ENCODE measurements around the gene DIRAS3.
"Not testable (repeated sequence)": the region's sequence is repeated elsewhere in the genome, so short reads cannot be mapped to it uniquely, and the experiment has no call there.

The DIRAS3 gene

DNA sequence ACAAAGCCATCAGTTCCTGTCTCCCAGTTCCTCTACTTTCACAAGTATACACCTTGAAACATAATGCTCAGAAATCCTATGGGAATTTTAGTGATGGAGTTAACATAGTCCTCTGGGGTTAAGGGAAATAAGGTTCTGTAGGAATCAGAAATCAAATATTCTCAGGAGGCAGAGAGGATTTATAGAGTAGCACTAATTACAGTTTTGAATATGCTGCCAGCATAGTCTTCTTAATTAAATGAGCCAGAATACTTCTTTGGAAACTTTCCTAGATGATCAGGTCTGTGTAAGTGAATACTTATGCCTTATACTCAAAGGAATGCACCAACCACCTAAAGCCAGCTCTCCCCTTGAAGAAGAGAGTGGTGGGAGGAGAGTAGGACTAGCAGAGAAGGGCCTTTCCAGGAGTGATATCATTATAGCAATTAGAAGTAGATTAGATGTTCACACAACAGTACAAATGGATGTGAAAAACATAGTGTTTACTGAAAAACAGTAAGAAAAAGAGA is 31.4 kb upstream of the DIRAS3 start:
- Mint-ChIP-seq H3K27ac (no peak overlapping the region), H3K4me3 (no peak overlapping the region), H3K9me3 (peaks cover 2% of the 10 kb centered on the region), H3K4me1 (no peaks in the 10 kb centered on the region), H3K27me3 (ENCODE audit: low read depth) (no peaks in the 10 kb centered on the region), H3K36me3 (ENCODE audit: low read depth) (no peaks in the 10 kb centered on the region)
- TF ChIP-seq, protein P1, sequence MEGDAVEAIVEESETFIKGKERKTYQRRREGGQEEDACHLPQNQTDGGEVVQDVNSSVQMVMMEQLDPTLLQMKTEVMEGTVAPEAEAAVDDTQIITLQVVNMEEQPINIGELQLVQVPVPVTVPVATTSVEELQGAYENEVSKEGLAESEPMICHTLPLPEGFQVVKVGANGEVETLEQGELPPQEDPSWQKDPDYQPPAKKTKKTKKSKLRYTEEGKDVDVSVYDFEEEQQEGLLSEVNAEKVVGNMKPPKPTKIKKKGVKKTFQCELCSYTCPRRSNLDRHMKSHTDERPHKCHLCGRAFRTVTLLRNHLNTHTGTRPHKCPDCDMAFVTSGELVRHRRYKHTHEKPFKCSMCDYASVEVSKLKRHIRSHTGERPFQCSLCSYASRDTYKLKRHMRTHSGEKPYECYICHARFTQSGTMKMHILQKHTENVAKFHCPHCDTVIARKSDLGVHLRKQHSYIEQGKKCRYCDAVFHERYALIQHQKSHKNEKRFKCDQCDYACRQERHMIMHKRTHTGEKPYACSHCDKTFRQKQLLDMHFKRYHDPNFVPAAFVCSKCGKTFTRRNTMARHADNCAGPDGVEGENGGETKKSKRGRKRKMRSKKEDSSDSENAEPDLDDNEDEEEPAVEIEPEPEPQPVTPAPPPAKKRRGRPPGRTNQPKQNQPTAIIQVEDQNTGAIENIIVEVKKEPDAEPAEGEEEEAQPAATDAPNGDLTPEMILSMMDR (IDR thresholded peaks at IDR 0.05; ENCODE audit: unreplicated experiment in 3 of 3): no peak

DNA sequence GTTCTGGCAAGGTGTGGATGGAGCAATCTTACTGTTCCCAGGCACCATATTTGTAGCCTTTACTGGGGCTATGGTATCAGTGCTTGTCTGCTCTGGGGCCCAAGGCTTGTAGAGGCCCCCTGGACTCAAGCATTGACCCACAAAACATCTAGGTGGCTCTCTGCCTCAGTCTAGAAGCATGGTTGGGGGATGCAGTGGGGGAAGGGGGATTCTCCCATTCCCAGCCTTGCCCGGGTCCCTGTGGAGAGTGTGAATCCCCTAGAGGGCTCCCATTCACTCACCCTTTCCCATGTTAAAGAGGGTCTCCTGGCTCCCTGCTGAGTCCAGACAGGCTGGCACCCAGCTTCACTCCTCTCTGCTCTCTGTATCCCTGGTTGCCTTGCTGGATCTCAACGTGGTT is 28.2 kb upstream of the DIRAS3 start:
- Mint-ChIP-seq H3K27me3 (ENCODE audit: low read depth) (no peaks in the 10 kb centered on the region), H3K4me3 (no peak overlapping the region), H3K4me1 (no peaks in the 10 kb centered on the region), H3K36me3 (ENCODE audit: low read depth) (no peaks in the 10 kb centered on the region), H3K9me3 (peaks cover 10% of the 10 kb centered on the region), H3K27ac (no peak overlapping the region)
- TF ChIP-seq, protein P1 (IDR thresholded peaks at IDR 0.05; ENCODE audit: unreplicated experiment in 3 of 3): no peak

DNA sequence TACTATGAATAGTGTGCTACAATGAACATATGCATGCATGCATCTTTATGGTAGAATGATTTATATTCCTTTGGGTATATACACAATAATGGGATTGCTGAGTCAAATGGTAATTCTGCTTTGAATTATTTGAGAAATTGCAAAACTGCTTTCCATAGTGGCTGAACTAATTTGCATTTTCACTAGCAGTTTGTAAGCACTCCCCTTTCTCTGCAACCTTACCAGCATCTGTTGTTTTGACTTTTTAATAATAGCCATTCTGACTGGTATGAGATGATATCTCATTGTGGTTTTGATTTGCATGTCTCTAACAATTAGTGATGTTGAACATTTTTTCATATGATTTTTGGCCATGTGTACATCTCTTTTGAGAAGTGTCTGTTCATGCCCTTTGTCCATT is 24.0 kb upstream of the DIRAS3 start:
- TF ChIP-seq, protein P1 (IDR thresholded peaks at IDR 0.05; ENCODE audit: unreplicated experiment in 3 of 3): no peak
- H3K36me3 Mint-ChIP-seq (ENCODE audit: low read depth): no peaks in the 10 kb centered on the region

DNA sequence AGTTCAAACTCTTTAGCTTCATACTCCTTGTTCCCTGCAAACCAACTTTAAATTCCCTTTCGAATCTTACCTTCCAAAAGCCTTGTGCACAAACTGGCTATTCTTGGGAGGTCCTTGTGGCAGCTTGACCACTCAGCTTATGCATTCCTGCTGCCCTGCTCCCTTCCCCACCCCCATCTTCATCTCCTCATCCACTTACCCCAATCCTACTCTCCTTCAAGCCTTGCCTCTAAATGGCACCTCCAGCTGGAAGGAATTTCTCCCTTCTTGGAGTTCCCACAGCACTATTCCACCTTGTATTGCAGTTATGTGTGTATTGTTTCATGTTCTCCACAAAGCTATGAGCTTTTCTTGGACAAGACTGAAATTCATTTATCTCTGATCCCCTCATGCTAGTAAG is 15.3 kb upstream of the DIRAS3 start:
- TF ChIP-seq, protein P1 (IDR thresholded peaks at IDR 0.05; ENCODE audit: unreplicated experiment in 3 of 3): no peak

More for the DNA sequence above, 24.0 kb upstream of the DIRAS3 start:
- H3K27ac Mint-ChIP-seq: no peak overlapping the region
- no peaks in the 10 kb centered on the region for H3K4me1 Mint-ChIP-seq
- H3K27me3 Mint-ChIP-seq (ENCODE audit: low read depth): no peaks in the 10 kb centered on the region
- no peak overlapping the region for H3K4me3 Mint-ChIP-seq
- H3K9me3 Mint-ChIP-seq: peaks cover 15% of the 10 kb centered on the region

DNA sequence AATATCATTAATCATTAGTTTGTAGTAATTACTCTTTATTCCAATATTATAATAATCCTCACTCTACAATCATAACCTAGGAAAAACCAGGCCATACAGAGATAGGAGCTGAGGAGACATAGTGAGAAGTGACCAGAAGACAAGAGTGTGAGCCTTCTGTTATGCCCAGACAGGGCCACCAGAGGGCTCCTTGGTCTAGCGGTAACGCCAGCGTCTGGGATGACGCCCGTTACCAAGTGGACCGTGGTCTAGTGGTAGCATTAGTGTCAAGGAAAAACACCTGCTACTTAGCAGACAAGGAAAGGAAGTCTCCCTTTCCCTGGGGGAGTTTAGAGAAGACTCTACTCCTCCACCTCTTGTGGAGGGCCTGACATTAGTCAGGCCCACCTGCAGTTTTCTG is 7.6 kb upstream of the DIRAS3 start:
- not testable (repeated sequence) for H3K4me1 Mint-ChIP-seq; H3K27ac Mint-ChIP-seq; H3K4me3 Mint-ChIP-seq; H3K27me3 Mint-ChIP-seq (ENCODE audit: low read depth); H3K36me3 Mint-ChIP-seq (ENCODE audit: low read depth)
- H3K9me3 Mint-ChIP-seq: peaks cover 25% of the 10 kb centered on the region

More for the DNA sequence above, 15.3 kb upstream of the DIRAS3 start:
- Mint-ChIP-seq H3K36me3 (ENCODE audit: low read depth) (no peaks in the 10 kb centered on the region), H3K4me3 (no peak overlapping the region), H3K27ac (no peak overlapping the region), H3K27me3 (ENCODE audit: low read depth) (no peaks in the 10 kb centered on the region), H3K9me3 (peaks cover 24% of the 10 kb centered on the region), H3K4me1 (no peaks in the 10 kb centered on the region)

DNA sequence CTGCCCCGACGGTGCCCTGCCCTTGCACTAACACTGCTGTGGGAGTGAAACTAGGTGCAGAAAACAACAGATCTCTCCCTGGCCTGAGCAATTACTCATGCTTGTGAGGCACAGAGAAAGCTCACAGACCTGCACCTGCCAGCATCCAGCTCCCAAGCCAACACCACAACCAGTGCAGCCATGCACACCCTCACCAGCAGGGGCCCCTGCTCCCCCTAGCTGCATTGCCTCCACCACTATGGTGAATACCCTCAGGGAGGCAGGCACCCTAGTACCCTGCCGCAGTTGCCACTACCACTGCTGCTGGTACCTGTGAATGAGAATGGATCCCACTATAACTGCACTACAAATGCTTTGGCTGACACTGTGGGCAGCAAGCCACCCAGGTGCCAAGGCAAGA is 7.1 kb upstream of the DIRAS3 start:
- TF ChIP-seq, protein P1 (IDR thresholded peaks at IDR 0.05; ENCODE audit: unreplicated experiment in 3 of 3): no peak
- H3K4me1 Mint-ChIP-seq: no peaks in the 10 kb centered on the region
- H3K9me3 Mint-ChIP-seq: peaks cover 21% of the 10 kb centered on the region
- no peaks in the 10 kb centered on the region for H3K36me3 Mint-ChIP-seq (ENCODE audit: low read depth)
- no peak overlapping the region for H3K4me3 Mint-ChIP-seq
- no peaks in the 10 kb centered on the region for H3K27me3 Mint-ChIP-seq (ENCODE audit: low read depth)
- no peak overlapping the region for H3K27ac Mint-ChIP-seq

Data from nephron (organoid).